HG03342 (cell line): ENCODE results near the gene STARD8.

ENCODE experiments used
- ATAC-seq: cut with Tn5 transposase; IDR thresholded peaks from one replicate; pipeline ENCODE4 v1.9.1; 2021; ENCODE audit warnings: mild to moderate bottlenecking, moderate library complexity; ENCODE audit not compliant: unreplicated experiment

STARD8 gene

GRCh38 chrX:68690936-68691501, 43.6 kb downstream of the STARD8 start:
- no peak for ATAC-seq

GRCh38 chrX:68691921-68692320, 44.5 kb downstream of the STARD8 start:
- ATAC-seq = no peak

GRCh38 chrX:68692651-68693050, 45.2 kb downstream of the STARD8 start:
- ATAC-seq = no peak

GRCh38 chrX:68693481-68694434, 46.3 kb downstream of the STARD8 start:
- no peak for ATAC-seq

GRCh38 chrX:68694435-68695205, 47.2 kb downstream of the STARD8 start:
- ATAC-seq = no peak

- no peak for ATAC-seq
Measured at GRCh38 chrX:68695206-68695845, 47.9 kb downstream of the STARD8 start.

- no peak for ATAC-seq
Measured at GRCh38 chrX:68696267-68696990, 49.0 kb downstream of the STARD8 start.

- no peak for ATAC-seq
Measured at GRCh38 chrX:68697036-68697435, 49.6 kb downstream of the STARD8 start.

- ATAC-seq = no peak
Measured at GRCh38 chrX:68697465-68698125, 50.1 kb downstream of the STARD8 start.

GRCh38 chrX:68698942-68699341, 51.5 kb downstream of the STARD8 start:
- ATAC-seq = no peak

GRCh38 chrX:68699960-68700746, 52.7 kb downstream of the STARD8 start:
- ATAC-seq = no peak

- no peak for ATAC-seq
Measured at GRCh38 chrX:68703369-68703768, 55.9 kb downstream of the STARD8 start.

- no peak for ATAC-seq
Measured at GRCh38 chrX:68703846-68704245, 56.4 kb downstream of the STARD8 start.

GRCh38 chrX:68705986-68706385, 58.5 kb downstream of the STARD8 start:
- no peak for ATAC-seq

- no peak for ATAC-seq
Measured at GRCh38 chrX:68708503-68709290, 61.2 kb downstream of the STARD8 start.

- ATAC-seq = peak; percentile 66
Measured at GRCh38 chrX:68710870-68711576, 63.6 kb downstream of the STARD8 start.

GRCh38 chrX:68711845-68712244, 64.4 kb downstream of the STARD8 start:
- ATAC-seq = no peak

- no peak for ATAC-seq
Measured at GRCh38 chrX:68714856-68715255, 67.4 kb downstream of the STARD8 start.
